Testis (tissue), 3 donors: ENCODE data around the gene MAB21L3. TPM values are rescaled to one million over a fixed set of nuclear protein-coding genes. Genes with fewer than 3 reads are reported as not detected.

Experiments
- DNase-seq: peaks from one replicate; pipeline ENCODE4 v3.0.0-alpha.2; 2019
- H3K27ac ChIP-seq, 2 donors: fragments of 200-600 bp; sonication (generic); one replicate each; pipeline ENCODE4 v1.5.1; 2019
- H3K27me3 ChIP-seq: fragments of 200-600 bp; sonication (generic); one replicate; pipeline ENCODE4 v1.5.1; 2019
- H3K36me3 ChIP-seq: fragments of 200-600 bp; sonication (generic); one replicate; pipeline ENCODE4 v1.5.1; 2017; ENCODE audit warnings: low read depth; ENCODE audit errors: missing control alignments
- H3K4me1 ChIP-seq: fragments of 200-600 bp; sonication (generic); one replicate; pipeline ENCODE4 v1.5.1; 2019
- H3K4me3 ChIP-seq, 2 donors: fragments of 200-600 bp; sonication (generic); one replicate each; pipeline ENCODE4 v1.5.1; 2017 to 2019
- H3K9me3 ChIP-seq: fragments of 200-600 bp; sonication (generic); one replicate; pipeline ENCODE4 v1.5.1; 2017
- CTCF ChIP-seq, 3 experiments: fragments of 450-650 bp in 2 of 3; fragments of 200-600 bp in 1 of 3; sonication (generic) in 1 of 3; IDR thresholded peaks; one replicate each; pipeline ENCODE4 v1.5.1; 2016 to 2019; ENCODE audit warnings: antibody characterized with exemption in 3 of 3, mild to moderate bottlenecking in 2 of 3, moderate library complexity in 1 of 3
- POLR2A ChIP-seq: fragments of 450-650 bp; IDR thresholded peaks from one replicate; pipeline ENCODE4 v1.6.1; 2017; ENCODE audit warnings: antibody characterized with exemption, mild to moderate bottlenecking, moderate library complexity
- WGBS, 2 donors: methylation state at CpG; one replicate each; pipeline ENCODE4 v1.1.5; 2018; 5-methylcytosine and 5-hydroxymethylcytosine counted together
- intact Hi-C: fragments of 100-400 bp; cut with DNase I; formaldehyde crosslinking; loops from one replicate; pipeline ENCODE4 v1.15.1; 2023; ENCODE audit warnings: low total_unique reads
- polyA plus RNA-seq: library from polyadenylated mRNA; stranded (reverse); fragments of 350-450 nt; fragmentation: Illumina TruSeq; extraction: RNeasy Lipid Tissue Mini Kit (QIAGEN cat#74804); gene quantifications from one replicate; pipeline ENCODE4 v1.2.3, GENCODE V29; 2014; ENCODE audit warnings: low read depth, low replicate concordance; ENCODE audit not compliant: insufficient read depth
- total RNA-seq, 2 donors: library from RNA; depleted of rRNA; stranded (reverse); fragments of >200 nt; gene quantifications; one replicate each; pipeline ENCODE4 v1.2.3, GENCODE V29; 2016

The MAB21L3 gene
- total and polyA plus RNA-seq, 3 donors from 2014 or later = 0.37 to 3.8 (median 1.8) TPM

GRCh38 chr1:116122955-116123757, 12.0 kb downstream of the MAB21L3 start:
- TF ChIP-seq CTCF (IDR thresholded peaks at IDR 0.05) (no peak), POLR2A (no peak)
- no peak for DNase-seq
- Histone ChIP-seq H3K9me3 (no peaks in the 10 kb centered on the region), H3K4me3 (no peak overlapping the region), H3K4me1 (no peaks in the 10 kb centered on the region), H3K27ac (no peak overlapping the region), H3K36me3 (no peaks in the 10 kb centered on the region), H3K27me3 (no peaks in the 10 kb centered on the region)
- 76 to 81% methylated on average over 8 of the region's 8 CpGs for WGBS, 2 donors
- intact Hi-C loops = no loop called here

- Histone ChIP-seq H3K27ac (no peak overlapping the region), H3K4me3 (no peak overlapping the region), H3K36me3 (no peaks in the 10 kb centered on the region), H3K27me3 (no peaks in the 10 kb centered on the region), H3K9me3 (no peaks in the 10 kb centered on the region), H3K4me1 (no peaks in the 10 kb centered on the region)
- intact Hi-C loops = no loop called here
- 82 to 84% methylated on average over 8 to 14 of the region's 14 CpGs for WGBS, 2 donors
- TF ChIP-seq POLR2A = no peak
- TF ChIP-seq CTCF (IDR thresholded peaks at IDR 0.05) = no peak
- DNase-seq = no peak
These were observed 12.8 kb downstream of the MAB21L3 start for GRCh38 chr1:116123837-116124533.

GRCh38 chr1:116125758-116126157, 14.6 kb downstream of the MAB21L3 start:
- Histone ChIP-seq H3K9me3 (no peaks in the 10 kb centered on the region), H3K4me3 (no peak overlapping the region), H3K27me3 (no peaks in the 10 kb centered on the region), H3K36me3 (no peaks in the 10 kb centered on the region), H3K4me1 (no peaks in the 10 kb centered on the region), H3K27ac (no peak overlapping the region)
- intact Hi-C loops = no loop called here
- WGBS, 2 donors = 67 to 70% methylated on average over 5 of the region's 5 CpGs
- no peak for TF ChIP-seq POLR2A
- no peak for TF ChIP-seq CTCF (IDR thresholded peaks at IDR 0.05)
- DNase-seq = no peak

- Histone ChIP-seq H3K27ac (no peak overlapping the region), H3K27me3 (no peaks in the 10 kb centered on the region), H3K9me3 (no peaks in the 10 kb centered on the region), H3K4me3 (no peak overlapping the region), H3K4me1 (no peaks in the 10 kb centered on the region), H3K36me3 (no peaks in the 10 kb centered on the region)
- no peak for DNase-seq
- intact Hi-C loops = no loop called here
- no peak for TF ChIP-seq CTCF (IDR thresholded peaks at IDR 0.05)
- TF ChIP-seq POLR2A = no peak
- 74 to 76% methylated on average over 4 of the region's 4 CpGs for WGBS, 2 donors
These were observed 15.1 kb downstream of the MAB21L3 start for GRCh38 chr1:116126281-116126680.
